ENCODE measurements around the gene CCDC102A. TPM values are rescaled to one million over a fixed set of nuclear protein-coding genes. Genes with fewer than 3 reads are reported as not detected.

The CCDC102A gene
- total RNA-seq = 30.6 to 31.9 TPM (median 31.3 TPM) in 3 replicates

- H3K27ac Mint-ChIP-seq = peak within 1 kb of the TSS; percentile 92
- TF ChIP-seq, protein P1, sequence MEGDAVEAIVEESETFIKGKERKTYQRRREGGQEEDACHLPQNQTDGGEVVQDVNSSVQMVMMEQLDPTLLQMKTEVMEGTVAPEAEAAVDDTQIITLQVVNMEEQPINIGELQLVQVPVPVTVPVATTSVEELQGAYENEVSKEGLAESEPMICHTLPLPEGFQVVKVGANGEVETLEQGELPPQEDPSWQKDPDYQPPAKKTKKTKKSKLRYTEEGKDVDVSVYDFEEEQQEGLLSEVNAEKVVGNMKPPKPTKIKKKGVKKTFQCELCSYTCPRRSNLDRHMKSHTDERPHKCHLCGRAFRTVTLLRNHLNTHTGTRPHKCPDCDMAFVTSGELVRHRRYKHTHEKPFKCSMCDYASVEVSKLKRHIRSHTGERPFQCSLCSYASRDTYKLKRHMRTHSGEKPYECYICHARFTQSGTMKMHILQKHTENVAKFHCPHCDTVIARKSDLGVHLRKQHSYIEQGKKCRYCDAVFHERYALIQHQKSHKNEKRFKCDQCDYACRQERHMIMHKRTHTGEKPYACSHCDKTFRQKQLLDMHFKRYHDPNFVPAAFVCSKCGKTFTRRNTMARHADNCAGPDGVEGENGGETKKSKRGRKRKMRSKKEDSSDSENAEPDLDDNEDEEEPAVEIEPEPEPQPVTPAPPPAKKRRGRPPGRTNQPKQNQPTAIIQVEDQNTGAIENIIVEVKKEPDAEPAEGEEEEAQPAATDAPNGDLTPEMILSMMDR (IDR thresholded peaks at IDR 0.05; ENCODE audit: unreplicated experiment) = no peak
- H3K9me3 Mint-ChIP-seq = no peaks in the 10 kb centered on the region
- peak in 1 of 2 experiments; percentile 54 for DNase-seq (ENCODE audit: low spot score in 2 of 2, unreplicated experiment in 2 of 2)
- H3K4me1 Mint-ChIP-seq = peaks cover 59% of the 10 kb centered on the region
- peak within 1 kb of the TSS; percentile 82 for H3K4me3 Mint-ChIP-seq
- H3K36me3 Mint-ChIP-seq = no peaks in the 10 kb centered on the region
- no peaks in the 10 kb centered on the region for H3K27me3 Mint-ChIP-seq (ENCODE audit: low read depth)
Observed at GRCh38 chr16:57536306-57537193, at the start of gene CCDC102A. Gene CCDC102A (minus strand): TSS chr16:57536571. CDS start chr16:57529177, 7,394 bp downstream.

- Mint-ChIP-seq H3K4me1 (peaks cover 4% of the 10 kb centered on the region), H3K9me3 (peaks cover 8% of the 10 kb centered on the region), H3K27me3 (ENCODE audit: low read depth) (peaks cover 14% of the 10 kb centered on the region), H3K27ac (no peak overlapping the region), H3K4me3 (no peak overlapping the region), H3K36me3 (no peaks in the 10 kb centered on the region)
- DNase-seq (ENCODE audit: low spot score in 2 of 2, unreplicated experiment in 2 of 2) = no peak
- TF ChIP-seq, protein P1 (IDR thresholded peaks at IDR 0.05; ENCODE audit: unreplicated experiment) = no peak
Observed at GRCh38 chr16:57585051-57585687, 48.8 kb upstream of the CCDC102A start.

GRCh38 chr16:57579361-57579665, 42.9 kb upstream of the CCDC102A start:
- TF ChIP-seq, protein P1 (IDR thresholded peaks at IDR 0.05; ENCODE audit: unreplicated experiment) = no peak
- DNase-seq (ENCODE audit: low spot score in 2 of 2, unreplicated experiment in 2 of 2) = no peak
- Mint-ChIP-seq H3K27ac (no peak overlapping the region), H3K9me3 (no peaks in the 10 kb centered on the region), H3K4me3 (no peak overlapping the region), H3K36me3 (no peaks in the 10 kb centered on the region), H3K27me3 (ENCODE audit: low read depth) (peaks cover 6% of the 10 kb centered on the region), H3K4me1 (peaks cover 28% of the 10 kb centered on the region)

GRCh38 chr16:57578521-57579360, 42.4 kb upstream of the CCDC102A start:
- H3K27ac Mint-ChIP-seq = peak overlapping the region; percentile 77
- TF ChIP-seq, protein P1 (IDR thresholded peaks at IDR 0.05; ENCODE audit: unreplicated experiment) = no peak
- H3K27me3 Mint-ChIP-seq (ENCODE audit: low read depth) = peaks cover 2% of the 10 kb centered on the region
- peaks cover 28% of the 10 kb centered on the region for H3K4me1 Mint-ChIP-seq
- H3K36me3 Mint-ChIP-seq = no peaks in the 10 kb centered on the region
- no peaks in the 10 kb centered on the region for H3K9me3 Mint-ChIP-seq
- no peak overlapping the region for H3K4me3 Mint-ChIP-seq
- DNase-seq (ENCODE audit: low spot score in 2 of 2, unreplicated experiment in 2 of 2) = no peak

DNA sequence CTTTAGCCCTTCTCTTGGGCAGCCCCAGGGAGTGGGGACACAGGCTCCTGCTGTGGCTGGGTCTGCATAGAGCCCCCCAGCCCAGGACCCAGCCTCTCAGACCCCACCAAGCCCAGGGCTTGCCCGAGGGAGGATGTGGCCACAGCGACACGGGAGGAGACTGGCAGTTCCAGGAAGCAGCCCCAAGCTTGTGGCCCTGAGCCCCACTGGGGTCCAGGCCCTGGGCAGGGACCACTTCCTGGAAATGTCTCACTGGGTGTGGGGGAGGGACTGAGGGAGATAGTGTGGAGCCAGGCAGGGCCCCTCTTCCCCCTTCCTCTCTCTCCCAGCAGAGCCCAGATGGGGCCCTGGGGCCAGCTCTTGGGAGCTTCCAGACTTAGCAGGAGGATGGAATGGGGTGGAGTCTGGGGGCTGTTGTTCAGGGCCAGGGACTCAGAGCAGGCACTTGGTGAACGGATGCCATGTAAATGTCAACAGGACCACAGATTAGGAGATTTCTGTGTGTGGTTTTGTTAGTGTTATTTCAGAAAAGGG, 41.4 kb upstream of the CCDC102A start:
- Mint-ChIP-seq H3K27me3 (ENCODE audit: low read depth) (peaks cover 2% of the 10 kb centered on the region), H3K9me3 (no peaks in the 10 kb centered on the region), H3K4me3 (no peak overlapping the region), H3K36me3 (no peaks in the 10 kb centered on the region), H3K4me1 (peaks cover 28% of the 10 kb centered on the region), H3K27ac (peak overlapping the region; percentile 0)
- TF ChIP-seq, protein P1 (IDR thresholded peaks at IDR 0.05; ENCODE audit: unreplicated experiment) = no peak
- no peak for DNase-seq (ENCODE audit: low spot score in 2 of 2, unreplicated experiment in 2 of 2)
